ENCODE data around the gene GCG.

The GCG gene

DNA sequence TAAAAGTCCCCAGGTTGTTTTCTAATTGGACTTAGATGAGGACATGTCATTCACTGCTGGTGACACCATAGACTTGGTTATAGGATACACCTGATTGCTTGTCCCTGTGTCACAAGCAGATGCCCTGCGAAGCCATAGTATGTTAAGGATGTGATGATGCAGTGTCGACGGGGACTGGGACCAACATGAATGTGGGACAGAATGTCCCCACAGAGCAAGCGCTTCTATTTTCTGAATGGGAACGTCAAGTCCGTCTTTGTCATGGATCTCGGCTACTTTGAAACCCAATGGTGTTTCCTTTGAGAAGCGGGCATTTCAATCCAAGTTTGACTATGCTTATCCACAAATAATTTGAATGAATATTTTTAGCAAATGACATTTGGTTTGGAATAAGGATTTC lies 2.1 kb downstream of the GCG start:
- DNase-seq (ENCODE audit: low spot score) = no peak

DNA sequence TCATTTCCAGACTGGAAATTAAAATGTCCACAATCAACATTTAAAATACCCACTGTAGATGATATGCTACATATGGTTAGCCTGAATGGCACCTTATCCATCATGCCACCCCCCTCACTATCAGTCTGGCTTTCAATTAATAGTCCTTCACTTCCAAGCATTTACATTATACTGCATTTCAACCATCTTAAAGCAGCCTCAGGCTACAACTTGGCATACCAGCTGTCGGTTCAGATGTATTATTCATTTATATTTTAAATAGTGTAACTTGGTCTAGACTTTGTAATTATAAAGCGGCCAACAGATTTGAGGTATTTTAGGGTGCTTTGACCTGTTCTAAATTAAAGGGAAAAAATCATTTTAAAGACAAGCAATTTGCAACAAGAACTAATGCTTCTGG lies 2.6 kb downstream of the GCG start:
- no peak for DNase-seq (ENCODE audit: low spot score)

DNA sequence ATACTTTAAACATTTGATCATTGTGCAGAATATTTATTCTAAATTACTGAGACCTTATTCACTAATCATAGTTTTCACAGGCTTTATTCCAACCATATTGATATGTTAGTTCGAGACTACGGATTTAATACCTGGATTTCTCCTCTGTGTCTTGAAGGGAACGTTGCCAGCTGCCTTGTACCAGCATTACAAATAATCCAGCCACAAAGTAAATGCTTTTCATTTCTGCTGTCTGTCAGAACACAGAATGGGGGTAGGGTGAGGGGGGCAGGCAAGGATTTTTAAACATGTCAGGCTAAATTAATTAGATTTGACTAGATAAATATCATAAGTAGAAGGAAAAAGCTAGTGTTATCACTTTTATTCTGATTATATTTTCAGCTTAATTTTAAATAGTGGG lies 3.1 kb downstream of the GCG start:
- no peak for DNase-seq (ENCODE audit: low spot score)

DNA sequence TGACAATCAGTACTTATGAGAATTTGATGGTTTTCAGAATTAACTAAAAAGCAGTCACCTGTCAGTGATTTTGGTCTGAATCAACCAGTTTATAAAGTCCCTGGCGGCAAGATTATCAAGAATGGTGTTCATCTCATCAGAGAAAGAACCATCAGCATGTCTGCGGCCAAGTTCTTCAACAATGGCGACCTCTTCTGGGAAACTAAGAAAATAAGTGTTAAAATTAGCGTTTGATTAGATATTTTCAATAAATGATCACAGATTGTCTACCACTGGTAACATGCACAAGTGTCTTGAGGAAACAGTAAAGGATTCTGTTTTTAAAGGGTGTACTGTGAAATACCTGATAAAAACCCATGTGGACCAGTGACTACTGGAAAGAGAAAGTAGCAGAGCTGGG lies 8.1 kb downstream of the GCG start:
- no peak for DNase-seq (ENCODE audit: low spot score)

DNA sequence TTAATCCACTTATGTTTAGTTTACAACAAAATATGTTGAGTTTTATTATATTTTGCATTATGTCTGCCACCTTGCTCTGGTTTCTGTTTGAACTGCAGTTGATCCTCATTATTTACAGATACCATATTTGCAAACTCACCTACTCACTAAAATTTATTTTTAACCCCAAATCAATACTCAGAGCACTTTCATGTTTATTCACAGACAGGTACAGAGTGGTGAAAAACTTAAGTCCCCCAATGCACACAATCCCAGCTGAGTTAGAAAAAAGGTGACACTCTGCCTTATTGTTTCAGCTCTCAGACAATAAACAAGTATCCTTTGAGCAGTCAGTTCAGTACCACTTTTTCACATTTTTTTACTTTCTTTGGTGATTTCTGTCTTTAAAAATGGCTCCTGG lies 13.7 kb downstream of the GCG start:
- DNase-seq (ENCODE audit: low spot score) = no peak

DNA sequence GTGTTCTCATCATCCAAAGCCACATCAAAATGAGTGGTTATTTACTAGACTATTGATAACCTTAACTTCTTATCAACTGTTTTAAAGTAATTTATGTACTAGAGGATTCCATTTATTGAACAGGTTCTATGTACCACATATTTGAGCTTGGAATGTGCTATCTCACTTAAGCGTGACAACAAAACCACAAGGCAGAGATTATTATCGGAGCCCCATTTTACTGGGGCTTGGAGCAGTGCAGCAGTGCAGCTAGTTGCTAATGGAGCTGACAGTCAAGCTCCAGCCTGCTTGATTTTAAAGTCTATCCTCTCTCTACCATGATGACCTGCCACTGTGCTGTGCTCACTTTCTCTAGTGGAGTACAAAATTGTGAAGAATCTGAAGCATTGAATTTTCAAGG lies 24.6 kb downstream of the GCG start:
- DNase-seq (ENCODE audit: low spot score) = no peak

DNA sequence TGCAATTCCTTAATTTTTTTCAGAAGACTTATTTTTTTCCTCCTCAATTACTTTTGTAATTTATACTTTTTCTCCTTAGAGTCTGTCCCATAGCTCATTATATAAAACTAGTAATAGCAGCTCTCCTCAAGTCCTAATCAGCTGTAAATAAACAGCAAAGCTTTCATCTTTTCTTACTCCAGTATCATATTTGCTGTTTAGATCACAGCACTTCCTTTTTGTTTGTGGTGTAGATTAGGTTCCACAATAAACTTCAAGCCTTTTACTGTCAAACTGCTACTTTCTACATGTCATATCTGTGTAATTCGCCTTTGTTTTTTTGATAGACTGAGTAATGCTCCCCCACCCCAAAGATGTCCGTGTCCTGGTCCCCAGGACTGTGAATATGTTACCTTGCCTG lies 25.5 kb downstream of the GCG start:
- DNase-seq (ENCODE audit: low spot score) = no peak

DNA sequence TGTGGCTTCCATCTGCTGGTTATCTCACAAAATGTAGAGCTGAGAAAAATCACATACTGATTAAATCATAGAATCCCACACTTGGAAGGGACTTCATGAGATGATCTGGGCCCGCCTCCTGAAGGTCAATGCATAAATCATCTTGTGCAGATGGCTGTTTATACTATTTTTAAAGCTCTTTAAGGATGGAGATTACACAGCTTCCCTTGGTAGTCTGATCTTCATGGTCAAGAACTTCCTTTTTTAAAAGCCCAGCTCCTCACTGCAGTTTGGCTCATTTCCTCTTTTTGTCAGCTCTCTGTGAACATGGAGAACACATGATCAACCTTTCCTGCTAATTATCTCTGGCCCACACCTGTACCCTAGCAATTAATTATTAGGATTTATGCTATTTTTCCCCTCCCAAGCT lies 25.9 kb downstream of the GCG start:
- DNase-seq (ENCODE audit: low spot score) = no peak

DNA sequence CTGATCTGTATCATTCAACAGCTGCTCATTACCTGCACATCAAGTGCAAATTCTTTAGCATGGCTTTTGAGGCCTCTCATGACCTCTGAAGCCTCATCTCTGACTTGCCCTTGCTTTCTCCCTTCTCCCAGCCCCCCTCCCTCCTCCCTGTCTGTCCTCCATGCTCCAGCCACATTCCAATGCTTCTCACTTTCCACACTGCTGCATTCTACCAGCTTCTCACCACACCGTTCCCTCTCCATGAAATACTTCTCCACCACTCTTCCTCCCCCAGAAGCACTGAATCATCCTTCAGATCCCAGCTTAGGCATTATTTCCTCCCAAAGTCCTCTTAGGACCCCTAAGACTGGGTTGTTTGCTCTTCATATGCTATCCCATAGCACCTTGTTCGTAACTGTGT lies 26.9 kb downstream of the GCG start:
- DNase-seq (ENCODE audit: low spot score) = peak; percentile 24

DNA sequence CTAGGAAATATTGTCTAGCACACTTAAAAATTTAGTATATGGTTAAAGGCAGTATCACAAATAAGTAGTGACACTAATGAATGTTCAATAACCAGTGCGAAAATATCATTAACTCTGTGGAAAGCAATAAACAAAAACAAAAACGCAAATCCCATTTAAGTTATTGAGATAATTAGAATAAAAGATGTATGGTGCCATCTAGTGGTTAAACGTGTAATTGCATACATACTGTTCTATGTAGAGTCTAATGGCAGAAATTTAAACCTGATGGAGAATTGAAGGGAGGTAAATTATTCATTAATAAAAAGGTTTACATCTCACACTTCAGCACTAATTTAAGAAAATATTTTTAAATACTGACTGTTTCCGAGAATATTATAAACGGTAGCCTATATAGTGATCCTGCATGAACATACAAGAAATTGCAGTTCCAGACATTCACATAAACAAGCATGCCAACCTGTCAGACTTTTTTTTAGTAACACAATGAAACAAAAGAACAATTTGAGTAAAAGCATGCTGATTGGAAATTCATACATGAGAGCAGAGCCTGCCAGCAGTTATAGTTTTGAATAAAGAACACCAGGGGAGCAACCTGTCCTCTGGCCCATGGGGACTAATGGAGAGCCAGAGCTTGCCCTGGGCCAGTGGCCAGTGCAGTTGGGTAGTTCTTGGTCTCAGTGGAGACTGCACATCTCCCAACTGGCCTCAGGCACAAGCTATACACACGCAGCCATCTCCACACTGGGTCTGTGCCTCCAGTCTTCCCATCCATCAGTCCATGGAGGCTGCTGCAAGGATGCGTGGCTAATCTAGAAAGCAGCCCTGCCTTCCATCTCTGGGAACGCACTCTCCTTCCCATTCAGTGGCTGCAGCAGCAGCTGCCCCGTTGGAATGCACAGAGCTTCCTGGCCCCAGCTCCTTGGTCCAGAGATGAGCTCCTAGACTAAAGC lies 28.0 kb downstream of the GCG start:
- peak; percentile 33 for DNase-seq (ENCODE audit: low spot score)

DNA sequence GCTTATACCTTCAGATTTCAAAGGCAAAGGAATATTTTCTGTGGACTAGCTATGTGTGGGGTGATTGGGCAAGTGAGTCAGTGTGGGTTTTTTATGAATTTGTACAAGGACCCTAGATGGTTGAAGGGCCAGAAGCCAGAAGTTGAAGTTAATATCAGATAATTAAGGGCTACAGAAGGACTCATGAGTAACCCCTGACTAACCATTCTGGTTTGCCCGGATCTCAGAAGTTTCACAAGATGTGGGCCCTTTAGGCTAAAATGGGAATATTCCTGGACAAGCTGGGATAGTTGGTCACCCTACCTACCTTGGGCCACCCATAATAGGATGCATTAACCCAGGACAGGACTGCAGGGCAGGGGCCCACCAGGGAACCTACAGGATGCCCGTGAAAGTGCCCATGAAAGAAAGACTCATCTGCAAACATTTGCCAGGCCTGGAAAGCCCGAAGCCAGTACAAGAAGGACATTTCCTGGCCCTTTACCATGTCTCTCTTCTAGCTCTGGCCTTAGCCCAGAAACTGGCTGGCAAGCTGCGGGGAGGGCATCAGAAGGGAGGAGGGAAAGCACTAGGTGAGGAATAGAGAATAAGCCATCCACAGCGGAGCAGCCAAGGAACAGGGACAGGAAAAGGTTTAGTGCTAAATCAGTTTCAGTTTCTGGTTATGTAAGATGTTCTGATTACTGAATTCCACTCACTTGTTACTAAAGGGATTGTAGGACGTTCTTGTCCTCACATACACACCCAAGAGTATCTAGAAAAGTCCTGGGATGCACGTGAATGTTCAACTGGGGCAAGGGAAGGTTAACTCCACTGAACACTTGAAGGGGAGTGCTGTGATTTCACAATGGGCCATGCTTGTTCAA lies 33.6 kb downstream of the GCG start:
- peak; percentile 65 for DNase-seq (ENCODE audit: low spot score)

DNA sequence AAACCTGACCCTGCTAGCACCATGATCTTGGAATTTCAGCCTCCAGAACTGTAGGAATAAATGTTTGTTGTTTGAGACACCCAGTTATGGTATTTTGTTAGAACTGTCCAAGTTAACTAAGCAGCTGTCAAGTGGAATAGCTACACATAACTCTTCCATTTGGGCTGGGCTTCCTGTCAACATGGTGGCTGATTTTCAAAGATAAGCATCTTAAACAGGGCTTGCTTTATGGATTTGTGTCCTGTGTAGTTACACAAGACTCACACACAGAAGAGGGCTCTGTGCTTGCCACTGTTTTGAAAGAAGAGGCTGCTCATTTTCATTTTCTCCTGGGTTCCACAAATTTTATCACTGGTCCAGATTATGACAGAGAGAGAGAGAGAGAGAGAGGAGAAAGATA lies 35.7 kb downstream of the GCG start:
- no peak for DNase-seq (ENCODE audit: low spot score)

DNA sequence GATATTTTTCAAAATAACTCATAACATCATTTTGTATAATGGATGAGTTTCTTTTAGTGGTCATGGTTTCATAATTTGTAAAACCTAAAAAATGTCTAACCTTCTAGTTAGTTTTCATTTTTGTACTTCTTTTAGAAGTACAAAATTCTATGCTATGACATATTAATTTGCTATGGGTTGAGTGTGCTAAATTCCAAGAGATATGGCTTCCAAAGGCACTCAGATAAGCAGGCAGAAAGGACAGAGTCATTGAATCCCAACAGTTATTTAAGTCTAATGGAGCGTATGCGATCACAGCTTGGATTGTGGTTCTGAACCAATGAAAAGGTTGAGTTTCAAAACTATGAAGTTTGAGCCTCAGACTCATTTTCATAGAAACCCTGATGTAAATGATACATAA lies 37.0 kb downstream of the GCG start:
- no peak for DNase-seq (ENCODE audit: low spot score)

DNA sequence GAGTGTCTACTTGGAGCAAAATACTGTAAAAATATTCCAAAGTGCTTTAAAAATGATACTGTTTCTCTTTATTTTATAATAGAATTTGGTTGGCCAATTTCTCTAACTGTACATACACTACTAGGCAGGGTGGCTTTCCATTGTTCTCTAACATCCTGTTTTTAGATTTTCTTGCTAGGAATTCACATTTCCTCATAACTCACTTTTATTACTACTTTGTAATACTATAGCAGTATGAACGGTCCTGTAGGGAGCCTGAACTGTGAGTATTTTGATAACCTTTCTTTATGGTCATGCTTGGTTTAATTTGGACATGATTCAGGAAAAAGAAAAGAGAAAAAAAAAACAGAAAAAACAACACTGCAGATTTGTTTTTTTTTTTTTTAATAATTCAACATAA lies 37.8 kb downstream of the GCG start:
- no peak for DNase-seq (ENCODE audit: low spot score)

DNA sequence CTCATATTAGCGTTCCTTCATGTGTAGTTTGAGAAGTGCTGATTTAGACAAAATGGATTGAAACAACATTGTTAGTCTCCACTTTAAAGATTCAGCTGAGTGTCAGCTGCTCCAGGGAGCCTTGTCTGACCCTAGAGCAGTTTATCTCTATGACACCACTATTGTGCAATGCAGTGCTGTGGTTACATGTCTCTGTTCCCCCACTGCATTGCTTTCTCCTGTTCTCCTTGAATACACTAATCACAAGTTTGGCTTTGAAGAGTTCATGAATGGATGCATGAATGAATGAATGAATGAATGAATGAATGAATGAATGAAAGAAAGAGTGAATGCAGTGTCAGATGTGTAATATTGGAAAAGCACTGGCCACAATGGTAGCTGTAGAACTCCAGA lies 38.3 kb downstream of the GCG start:
- DNase-seq (ENCODE audit: low spot score) = peak; percentile 65

DNA sequence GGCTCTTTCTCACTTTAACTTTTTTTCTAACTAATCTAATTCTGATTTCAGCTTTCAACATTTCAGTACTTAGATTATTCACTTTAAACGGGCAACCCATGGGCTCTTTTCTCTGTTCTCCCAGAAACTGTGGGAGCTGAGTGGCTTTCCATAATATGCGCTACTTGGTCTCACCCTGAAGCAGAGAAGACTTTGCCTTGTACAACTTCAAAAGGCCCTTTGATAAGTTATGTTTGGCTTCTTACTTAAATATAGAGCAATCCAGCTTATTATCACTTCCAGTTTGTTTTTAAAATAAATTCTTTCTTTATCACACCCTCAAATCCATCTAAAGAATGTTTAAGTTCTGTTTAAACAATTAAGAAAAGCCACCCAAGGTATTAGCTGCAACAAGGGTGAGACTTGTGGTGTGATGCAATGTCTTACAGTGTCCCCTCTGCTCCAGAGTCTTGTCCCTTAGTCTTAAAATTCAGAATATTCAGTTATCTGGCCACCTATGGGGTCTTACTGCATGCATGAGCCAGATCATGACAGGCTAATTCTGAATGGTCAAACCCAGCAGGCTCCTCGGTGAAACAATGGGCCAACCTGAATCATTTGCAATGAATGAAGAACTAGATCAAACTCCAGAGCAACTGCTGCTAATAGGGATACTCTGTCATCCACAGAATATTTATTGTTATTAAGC lies 38.8 kb downstream of the GCG start:
- no peak for DNase-seq (ENCODE audit: low spot score)

DNA sequence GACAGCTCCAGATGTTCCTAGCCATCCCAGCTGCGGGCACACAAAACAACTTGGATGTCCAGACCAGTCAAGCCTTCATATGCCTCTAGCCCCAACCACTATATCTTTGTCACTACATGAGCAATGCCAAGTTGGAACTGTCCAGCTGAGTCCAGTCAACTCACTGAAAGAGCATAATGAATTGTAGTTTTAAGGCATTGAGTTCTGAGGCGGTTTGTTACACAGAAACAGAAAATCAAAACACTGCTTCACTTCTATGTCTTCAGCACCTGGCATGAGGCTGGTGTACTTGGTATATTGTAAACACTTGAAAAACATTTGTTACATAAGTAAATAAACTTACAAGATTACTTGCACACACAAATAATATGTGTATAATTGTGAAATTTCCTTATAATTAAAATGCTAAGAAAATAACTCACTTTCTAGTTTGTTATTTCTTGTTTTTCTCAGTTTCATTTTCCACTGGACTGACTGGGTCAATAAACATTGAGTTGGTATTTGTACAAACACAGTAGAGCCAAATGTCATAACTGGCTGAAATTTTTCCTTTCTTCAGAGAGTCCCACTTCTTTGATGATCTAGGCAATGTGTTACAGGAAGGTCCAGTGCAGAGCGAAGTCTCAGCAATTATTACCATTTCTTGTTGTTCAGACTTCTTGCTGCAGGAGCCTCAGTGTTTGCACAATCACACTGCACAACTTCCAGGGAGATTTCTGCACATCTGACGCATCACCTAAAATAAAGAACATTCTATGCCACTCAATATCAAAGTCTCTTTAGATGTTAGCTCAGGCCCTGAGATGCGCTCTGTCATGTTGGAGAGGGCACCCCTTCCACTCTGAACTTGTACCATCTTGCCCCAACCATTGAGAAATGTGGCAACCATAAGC lies 39.8 kb downstream of the GCG start:
- DNase-seq (ENCODE audit: low spot score) = no peak

DNA sequence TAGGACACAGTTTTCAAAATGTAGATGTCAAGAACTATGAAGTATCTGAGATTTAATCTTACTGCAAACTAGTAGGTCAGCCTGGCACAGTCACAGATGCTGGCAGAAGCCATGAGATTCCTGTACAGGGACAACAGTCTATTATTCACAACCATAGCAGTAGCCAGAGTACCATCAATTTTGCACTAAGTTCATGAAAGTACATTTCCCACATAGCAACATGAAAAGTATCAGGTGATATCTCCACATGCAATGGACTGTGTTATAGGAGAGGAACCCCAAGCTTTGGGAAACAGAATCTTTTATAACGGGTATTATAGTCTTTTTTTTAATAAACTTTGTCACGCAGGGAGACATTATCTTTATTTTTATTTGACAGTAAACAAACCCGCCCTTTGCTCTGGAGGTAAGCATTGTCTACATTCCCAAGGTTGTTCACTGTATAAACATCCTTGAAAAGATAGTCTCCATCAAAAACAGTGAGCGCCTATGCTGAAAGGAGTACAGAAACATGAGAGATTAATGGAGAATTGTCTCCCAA lies 44.6 kb downstream of the GCG start:
- no peak for DNase-seq (ENCODE audit: low spot score)

DNA sequence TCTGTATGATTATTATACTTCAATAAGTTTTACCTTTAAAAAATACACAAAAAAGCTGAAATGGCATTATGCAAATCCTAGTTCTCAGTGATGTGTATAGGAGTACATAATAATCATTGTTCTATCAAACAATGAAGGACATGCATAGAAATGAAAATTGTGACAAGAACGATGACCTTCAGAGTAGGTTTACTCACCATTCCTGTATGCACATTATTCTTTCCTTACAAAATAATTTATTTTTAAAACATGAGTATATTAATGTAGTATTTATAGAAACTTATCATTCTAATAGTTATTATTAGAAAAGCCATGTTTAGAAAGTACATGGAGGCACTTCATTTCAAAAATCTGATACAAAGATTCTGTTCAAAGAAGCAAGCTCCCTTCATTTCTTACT lies 45.3 kb downstream of the GCG start:
- no peak for DNase-seq (ENCODE audit: low spot score)

DNA sequence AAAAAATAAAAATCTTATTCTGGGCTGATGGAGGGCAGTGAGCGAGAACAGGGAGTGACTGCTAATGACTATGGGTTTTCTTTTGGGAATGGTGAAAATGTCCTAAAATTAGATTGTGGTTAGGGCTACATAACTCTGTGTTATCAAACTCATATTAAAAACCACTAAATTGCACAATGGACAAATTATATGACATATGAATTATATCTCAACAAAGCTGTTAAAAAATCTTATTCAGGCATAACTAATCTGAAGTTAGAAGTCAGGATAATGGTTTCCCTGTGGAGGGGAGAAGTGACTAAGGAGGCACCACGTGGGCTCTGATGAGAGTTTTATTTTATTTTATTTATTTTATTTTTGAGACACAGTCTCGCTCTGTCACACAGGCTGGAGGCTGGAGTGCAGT lies 45.9 kb downstream of the GCG start:
- peak; percentile 66 for DNase-seq (ENCODE audit: low spot score)

DNA sequence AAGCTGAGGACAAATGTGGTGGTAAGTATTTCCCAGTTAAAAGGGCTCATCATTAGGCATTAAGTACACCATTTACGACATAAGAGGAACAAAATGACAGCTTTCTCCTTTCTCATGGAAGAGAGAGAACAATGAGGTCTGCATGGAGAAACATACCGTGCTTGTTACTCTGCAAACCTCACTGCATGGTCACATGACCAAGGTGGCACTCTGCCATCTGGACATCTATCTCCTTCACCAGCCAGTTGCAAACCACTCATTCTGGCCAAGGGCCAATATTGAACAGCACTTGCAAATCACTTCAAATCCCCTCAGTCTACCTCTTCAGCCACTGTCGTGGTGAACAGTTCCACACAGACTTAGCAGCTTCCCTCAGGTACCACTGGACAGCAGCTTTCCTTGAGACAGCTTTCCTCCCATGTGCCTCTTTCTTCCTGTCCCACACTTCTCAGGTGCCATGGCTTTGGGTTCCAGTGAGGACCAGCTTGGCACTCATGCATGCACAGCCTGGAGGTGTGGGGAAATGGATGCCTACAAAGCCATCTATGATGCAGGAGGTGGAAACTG lies 48.5 kb downstream of the GCG start:
- DNase-seq (ENCODE audit: low spot score) = no peak

All from AG20443 (cell line).